ENCODE results near the gene HIP1R. TPM values are rescaled to one million over a fixed set of nuclear protein-coding genes. Genes with fewer than 3 reads are reported as not detected.

HIP1R gene
- total RNA-seq, 5 donors from 2014 or later (not counting 1 experiment from before 2014, with no cell fraction given), result 108 to 123 (median 116) TPM

GRCh38 chr12:122827258-122827657, 8.0 kb upstream of the HIP1R start:
- Mint-ChIP-seq H3K4me1 (peaks cover 0 to 4% (median 3%) of the 10 kb centered on the region in 3 donors), H3K36me3 (no peaks in the 10 kb centered on the region), H3K4me3 (no peak overlapping the region), H3K27ac (no peak overlapping the region), H3K27me3 (no peaks in the 10 kb centered on the region), H3K9me3 (no peaks in the 10 kb centered on the region)
- DNase-seq, result no peak
- Histone ChIP-seq H3K9me3 (no peaks in the 10 kb centered on the region), H3K36me3 (ENCODE audit: control insufficient read depth in 2 of 2, extremely low read depth in 1 of 2, insufficient read depth in 1 of 2, low read length in 1 of 2) (no peaks in the 10 kb centered on the region), H3K4me1 (ENCODE audit: control insufficient read depth in 1 of 2, extremely low read depth in 1 of 2, insufficient read depth in 2 of 2, low read length in 2 of 2) (no peaks in the 10 kb centered on the region), H3K4me3 (ENCODE audit: control insufficient read depth in 1 of 2, extremely low read depth in 1 of 2, low read length in 1 of 2) (no peak overlapping the region), H3K27ac (ENCODE audit: low read length) (no peak overlapping the region), H3K27me3 (replicated peaks in 1 of 2; ENCODE audit: control insufficient read depth in 2 of 2, extremely low read depth in 1 of 2, insufficient read depth in 2 of 2, low read length in 1 of 2) (peaks cover 0 to 6% of the 10 kb centered on the region in 2 experiments)
- no CpG with 5 or more reads among the region's 5 CpGs for WGBS (ENCODE audit: insufficient coverage)
- ATAC-seq (replicated peaks in 1 of 4), result no peak
- POLR2A ChIA-PET, result no interaction called here
- CTCF ChIA-PET, result interaction anchor here (0.7 to 1.0 kb wide), 3 partner anchors 32 to 1324 kb away, joined by 3 to 8 read pairs (median 3); no protein-coding TSS in a partner anchor

GRCh38 chr12:122830517-122831214, 4.6 kb upstream of the HIP1R start:
- H3K9me3 Mint-ChIP-seq, result no peaks in the 10 kb centered on the region
- no peak overlapping the region for H3K4me3 Mint-ChIP-seq
- H3K36me3 Mint-ChIP-seq, result no peaks in the 10 kb centered on the region
- ChIA-PET POLR2A (interaction anchor here in 1 of 2 donors (0.5 kb wide), 1 partner anchor 640 kb away, joined by 3 read pairs; no protein-coding TSS in a partner anchor), CTCF (no interaction called here)
- peaks cover 0 to 4% of the 10 kb centered on the region in 2 experiments for H3K27me3 ChIP-seq (replicated peaks in 1 of 2; ENCODE audit: control insufficient read depth in 2 of 2, extremely low read depth in 1 of 2, insufficient read depth in 2 of 2, low read length in 1 of 2)
- no peak overlapping the region for H3K27ac ChIP-seq (ENCODE audit: low read length)
- no peak for ATAC-seq (replicated peaks in 1 of 4)
- H3K27me3 Mint-ChIP-seq, result no peaks in the 10 kb centered on the region
- no peak overlapping the region for H3K4me3 ChIP-seq (ENCODE audit: control insufficient read depth in 1 of 2, extremely low read depth in 1 of 2, low read length in 1 of 2)
- H3K27ac Mint-ChIP-seq, result peak overlapping the region in 1 of 2 donors; percentile 6
- DNase-seq, result no peak
- peaks cover 12 to 16% (median 12%) of the 10 kb centered on the region in 3 donors for H3K4me1 Mint-ChIP-seq
- no peaks in the 10 kb centered on the region for H3K36me3 ChIP-seq (ENCODE audit: control insufficient read depth in 2 of 2, extremely low read depth in 1 of 2, insufficient read depth in 1 of 2, low read length in 1 of 2)
- peaks cover 2 to 9% of the 10 kb centered on the region in 2 experiments for H3K4me1 ChIP-seq (ENCODE audit: control insufficient read depth in 1 of 2, extremely low read depth in 1 of 2, insufficient read depth in 2 of 2, low read length in 2 of 2)
- H3K9me3 ChIP-seq, result no peaks in the 10 kb centered on the region
- 80% methylated on average over 5 of the region's 7 CpGs for WGBS (ENCODE audit: insufficient coverage)

GRCh38 chr12:122834104-122834920, 945 bp upstream of the HIP1R start:
- H3K9me3 Mint-ChIP-seq, result no peaks in the 10 kb centered on the region
- H3K27ac Mint-ChIP-seq, result peak overlapping the region; percentile 92 to 95
- Histone ChIP-seq H3K4me1 (ENCODE audit: control insufficient read depth in 1 of 2, extremely low read depth in 1 of 2, insufficient read depth in 2 of 2, low read length in 2 of 2) (peaks cover 18 to 23% of the 10 kb centered on the region in 2 experiments), H3K9me3 (no peaks in the 10 kb centered on the region), H3K4me3 (ENCODE audit: control insufficient read depth in 1 of 2, extremely low read depth in 1 of 2, low read length in 1 of 2) (peak overlapping the region; percentile 44 to 52), H3K27me3 (replicated peaks in 1 of 2; ENCODE audit: control insufficient read depth in 2 of 2, extremely low read depth in 1 of 2, insufficient read depth in 2 of 2, low read length in 1 of 2) (no peaks in the 10 kb centered on the region), H3K27ac (ENCODE audit: low read length) (no peak overlapping the region), H3K36me3 (ENCODE audit: control insufficient read depth in 2 of 2, extremely low read depth in 1 of 2, insufficient read depth in 1 of 2, low read length in 1 of 2) (no peaks in the 10 kb centered on the region)
- H3K4me3 Mint-ChIP-seq, result peak overlapping the region; percentile 87 to 97 (median 92)
- POLR2A ChIA-PET, result interaction anchor here in 1 of 2 donors (0.6 kb wide), 2 partner anchors 13 to 571 kb away, joined by 3 to 4 read pairs; no protein-coding TSS in a partner anchor
- CTCF ChIA-PET, result interaction anchor here in 1 of 2 donors (0.6 kb wide), 1 partner anchor 401 kb away, joined by 4 read pairs; no protein-coding TSS in a partner anchor
- no peaks in the 10 kb centered on the region for H3K27me3 Mint-ChIP-seq
- DNase-seq (peak in 6 of 35 experiments; percentile 11 to 47 (median 16)), ATAC-seq (replicated peaks in 1 of 4) (peak in 2 of 4 experiments; percentile 12 to 30)
- no peaks in the 10 kb centered on the region for H3K36me3 Mint-ChIP-seq
- WGBS (ENCODE audit: insufficient coverage), result 37% methylated on average over 9 of the region's 21 CpGs
- H3K4me1 Mint-ChIP-seq, result peaks cover 37 to 46% (median 40%) of the 10 kb centered on the region in 3 donors

GRCh38 chr12:122835750-122836026, 431 bp downstream of the HIP1R start:
- H3K27ac Mint-ChIP-seq, result peak overlapping the region in 1 of 2 donors; percentile 93
- Histone ChIP-seq H3K4me3 (ENCODE audit: control insufficient read depth in 1 of 2, extremely low read depth in 1 of 2, low read length in 1 of 2) (peak overlapping the region; percentile 77 to 91), H3K36me3 (ENCODE audit: control insufficient read depth in 2 of 2, extremely low read depth in 1 of 2, insufficient read depth in 1 of 2, low read length in 1 of 2) (peaks cover 0 to 4% of the 10 kb centered on the region in 2 donors), H3K4me1 (ENCODE audit: control insufficient read depth in 1 of 2, extremely low read depth in 1 of 2, insufficient read depth in 2 of 2, low read length in 2 of 2) (peaks cover 18 to 29% of the 10 kb centered on the region in 2 experiments), H3K9me3 (no peaks in the 10 kb centered on the region), H3K27me3 (replicated peaks in 1 of 2; ENCODE audit: control insufficient read depth in 2 of 2, extremely low read depth in 1 of 2, insufficient read depth in 2 of 2, low read length in 1 of 2) (no peaks in the 10 kb centered on the region), H3K27ac (ENCODE audit: low read length) (no peak overlapping the region)
- DNase-seq, result peak in 5 of 35 experiments; percentile 19 to 51 (median 30)
- peak; percentile 13 to 61 (median 50) for ATAC-seq (replicated peaks in 1 of 4)
- no peaks in the 10 kb centered on the region for H3K36me3 Mint-ChIP-seq
- ChIA-PET CTCF (interaction anchor here in 1 of 2 donors (1.6 kb wide), 1 partner anchor 42 kb away, joined by 7 read pairs; no protein-coding TSS in a partner anchor), POLR2A (interaction anchor here in 1 of 2 donors (0.6 kb wide), 1 partner anchor 54 kb away, joined by 3 read pairs; no protein-coding TSS in a partner anchor)
- 0% methylated on average over 29 of the region's 43 CpGs for WGBS (ENCODE audit: insufficient coverage)
- peaks cover 48 to 53% (median 49%) of the 10 kb centered on the region in 3 donors for H3K4me1 Mint-ChIP-seq
- H3K9me3 Mint-ChIP-seq, result no peaks in the 10 kb centered on the region
- no peaks in the 10 kb centered on the region for H3K27me3 Mint-ChIP-seq
- H3K4me3 Mint-ChIP-seq, result peak overlapping the region; percentile 94 to 98 (median 97)

GRCh38 chr12:122836027-122836921, 1.0 kb downstream of the HIP1R start:
- CTCF ChIA-PET, result interaction anchor here in 1 of 2 donors (0.7 to 1.6 kb wide), 3 partner anchors 23 to 234 kb away, joined by 3 to 7 read pairs (median 5); no protein-coding TSS in a partner anchor
- no peaks in the 10 kb centered on the region for H3K9me3 Mint-ChIP-seq
- peak overlapping the region; percentile 70 for H3K27ac ChIP-seq (ENCODE audit: low read length)
- H3K4me3 ChIP-seq (ENCODE audit: control insufficient read depth in 1 of 2, extremely low read depth in 1 of 2, low read length in 1 of 2), result peak overlapping the region; percentile 77 to 91
- DNase-seq, result peak; percentile 45 to 77 (median 66)
- H3K36me3 Mint-ChIP-seq, result no peaks in the 10 kb centered on the region
- H3K27me3 ChIP-seq (replicated peaks in 1 of 2; ENCODE audit: control insufficient read depth in 2 of 2, extremely low read depth in 1 of 2, insufficient read depth in 2 of 2, low read length in 1 of 2), result no peaks in the 10 kb centered on the region
- peak overlapping the region; percentile 94 to 98 (median 97) for H3K4me3 Mint-ChIP-seq
- H3K4me1 Mint-ChIP-seq, result peaks cover 52 to 56% (median 52%) of the 10 kb centered on the region in 3 donors
- H3K9me3 ChIP-seq, result no peaks in the 10 kb centered on the region
- no peaks in the 10 kb centered on the region for H3K27me3 Mint-ChIP-seq
- ATAC-seq (replicated peaks in 1 of 4), result peak; percentile 56 to 70 (median 59)
- POLR2A ChIA-PET, result interaction anchor here (0.6 to 0.9 kb wide), 5 partner anchors 20 to 135 kb away, joined by 3 to 14 read pairs (median 3); no protein-coding TSS in a partner anchor
- H3K4me1 ChIP-seq (ENCODE audit: control insufficient read depth in 1 of 2, extremely low read depth in 1 of 2, insufficient read depth in 2 of 2, low read length in 2 of 2), result peaks cover 18 to 29% of the 10 kb centered on the region in 2 experiments
- H3K36me3 ChIP-seq (ENCODE audit: control insufficient read depth in 2 of 2, extremely low read depth in 1 of 2, insufficient read depth in 1 of 2, low read length in 1 of 2), result peaks cover 0 to 4% of the 10 kb centered on the region in 2 donors
- 5% methylated on average over 9 of the region's 42 CpGs for WGBS (ENCODE audit: insufficient coverage)
- peak overlapping the region; percentile 93 to 95 for H3K27ac Mint-ChIP-seq
